ENCODE results near the gene GATAD2B. TPM values are rescaled to one million over a fixed set of nuclear protein-coding genes. Genes with fewer than 3 reads are reported as not detected.
"Not testable (repeated sequence)": the region's sequence is repeated elsewhere in the genome, so short reads cannot be mapped to it uniquely, and the experiment has no call there.

Gene GATAD2B
- total RNA-seq, 4 donors from 2014 or later: 22.0 to 40.7 (median 28.1) TPM

- Histone ChIP-seq H3K36me3 (no peaks in the 10 kb centered on the region), H3K4me3 (no peak overlapping the region), H3K4me1 (peaks cover 13 to 17% of the 10 kb centered on the region in 2 donors), H3K27me3 (no peaks in the 10 kb centered on the region), H3K9me3 (no peaks in the 10 kb centered on the region), H3K27ac (no peak overlapping the region)
- intact Hi-C loops (cut with DNase I; ENCODE audit: low total_unique reads): no loop called here
- TF ChIP-seq CTCF (IDR thresholded peaks at IDR 0.05 in 4 of 5, conservative IDR thresholded peaks at IDR 0.05 in 1 of 5) (no peak), POLR2A (IDR thresholded peaks at IDR 0.05) (no peak)
- no peak for ATAC-seq
- in situ Hi-C loops (cut with MboI; ENCODE audit: low sequenced_read_pairs in 4 of 4): loop anchor here in 3 of 4 donors (25.0 kb wide), 1 partner anchor 96 kb away; no protein-coding TSS in a partner anchor
- no peak for DNase-seq
These were observed 14.7 kb downstream of the GATAD2B start for GRCh38 chr1:153908071-153908470.

GRCh38 chr1:153907134-153907533 lies 15.6 kb downstream of the GATAD2B start:
- ATAC-seq (no peak), DNase-seq (no peak)
- H3K27ac ChIP-seq: peak overlapping the region in 1 of 4 donors; percentile 80
- H3K27me3 ChIP-seq: no peaks in the 10 kb centered on the region
- H3K4me1 ChIP-seq: peaks cover 10 to 17% of the 10 kb centered on the region in 2 donors
- TF ChIP-seq CTCF (IDR thresholded peaks at IDR 0.05 in 4 of 5, conservative IDR thresholded peaks at IDR 0.05 in 1 of 5) (no peak), POLR2A (IDR thresholded peaks at IDR 0.05) (no peak)
- no peaks in the 10 kb centered on the region for H3K36me3 ChIP-seq
- no peaks in the 10 kb centered on the region for H3K9me3 ChIP-seq
- in situ Hi-C loops (cut with MboI; ENCODE audit: low sequenced_read_pairs in 4 of 4): loop anchor here in 3 of 4 donors (25.0 kb wide), 1 partner anchor 95 kb away; no protein-coding TSS in a partner anchor
- intact Hi-C loops (cut with DNase I; ENCODE audit: low total_unique reads): no loop called here
- H3K4me3 ChIP-seq: no peak overlapping the region

GRCh38 chr1:153906396-153906795 lies 16.4 kb downstream of the GATAD2B start:
- peak overlapping the region in 3 of 4 donors; percentile 62 to 80 (median 77) for H3K27ac ChIP-seq
- ATAC-seq (no peak), DNase-seq (no peak)
- H3K9me3 ChIP-seq: no peaks in the 10 kb centered on the region
- H3K4me3 ChIP-seq: no peak overlapping the region
- TF ChIP-seq CTCF (IDR thresholded peaks at IDR 0.05 in 4 of 5, conservative IDR thresholded peaks at IDR 0.05 in 1 of 5) (no peak), POLR2A (IDR thresholded peaks at IDR 0.05) (no peak)
- no peaks in the 10 kb centered on the region for H3K27me3 ChIP-seq
- intact Hi-C loops (cut with DNase I; ENCODE audit: low total_unique reads) (no loop called here), in situ Hi-C loops (cut with MboI; ENCODE audit: low sequenced_read_pairs in 4 of 4) (loop anchor here in 3 of 4 donors (25.0 kb wide), 1 partner anchor 94 kb away; no protein-coding TSS in a partner anchor)
- H3K36me3 ChIP-seq: no peaks in the 10 kb centered on the region
- peaks cover 6 to 17% of the 10 kb centered on the region in 2 donors for H3K4me1 ChIP-seq

GRCh38 chr1:153905908-153906307 lies 16.9 kb downstream of the GATAD2B start:
- H3K36me3 ChIP-seq; H3K27me3 ChIP-seq; intact Hi-C loops (cut with DNase I; ENCODE audit: low total_unique reads); H3K9me3 ChIP-seq; ATAC-seq; DNase-seq; H3K4me3 ChIP-seq: not testable (repeated sequence)
- Histone ChIP-seq H3K4me1 (peaks cover 6 to 17% of the 10 kb centered on the region in 2 donors), H3K27ac (peak overlapping the region; percentile 62 to 80 (median 76))
- in situ Hi-C loops (cut with MboI; ENCODE audit: low sequenced_read_pairs in 4 of 4): loop anchor here in 3 of 4 donors (25.0 kb wide), 1 partner anchor 94 kb away; no protein-coding TSS in a partner anchor

- H3K27me3 ChIP-seq: no peaks in the 10 kb centered on the region
- no peaks in the 10 kb centered on the region for H3K9me3 ChIP-seq
- H3K4me1 ChIP-seq: peaks cover 11 to 17% of the 10 kb centered on the region in 2 donors
- H3K27ac ChIP-seq: peak overlapping the region; percentile 62 to 80 (median 76)
- no peaks in the 10 kb centered on the region for H3K36me3 ChIP-seq
- peak in 1 of 2 donors; percentile 70 for DNase-seq
- no peak overlapping the region for H3K4me3 ChIP-seq
- TF ChIP-seq CTCF (IDR thresholded peaks at IDR 0.05 in 4 of 5, conservative IDR thresholded peaks at IDR 0.05 in 1 of 5) (no peak), POLR2A (IDR thresholded peaks at IDR 0.05) (no peak)
- in situ Hi-C loops (cut with MboI; ENCODE audit: low sequenced_read_pairs in 4 of 4) (loop anchor here in 3 of 4 donors (25.0 kb wide), 1 partner anchor 92 kb away; no protein-coding TSS in a partner anchor), intact Hi-C loops (cut with DNase I; ENCODE audit: low total_unique reads) (no loop called here)
- peak; percentile 67 to 82 for ATAC-seq
These were observed 18.8 kb downstream of the GATAD2B start for GRCh38 chr1:153903841-153904455.
